ENCODE data around the gene CCDC148. TPM values are rescaled to one million over a fixed set of nuclear protein-coding genes. Genes with fewer than 3 reads are reported as not detected.

The CCDC148 gene
- total RNA-seq, 1 experiment from 2014 or later: 0.11 TPM

GRCh38 chr2:158125756-158126498 is 330.6 kb downstream of the CCDC148 start:
- Histone ChIP-seq H3K36me3 (ENCODE audit: low read depth, low read length) (no peaks in the 10 kb centered on the region), H3K79me2 (ENCODE audit: low read length) (no peaks in the 10 kb centered on the region), H3K9me3 (ENCODE audit: low read length) (no peaks in the 10 kb centered on the region), H3K4me2 (ENCODE audit: low read length) (no peak overlapping the region), H3K9ac (ENCODE audit: low read length) (no peak overlapping the region), H3K4me3 (ENCODE audit: low read length) (no peak overlapping the region), H3K27ac (ENCODE audit: low read length) (no peak overlapping the region), H3K4me1 (ENCODE audit: insufficient read depth, low read length) (peaks cover 13% of the 10 kb centered on the region), H4K20me1 (ENCODE audit: low read length) (no peaks in the 10 kb centered on the region), H3K27me3 (ENCODE audit: low read length) (peaks cover 10% of the 10 kb centered on the region; the same call in 1 of the 2 replicates), H2AFZ (ENCODE audit: low read length) (no peak overlapping the region), H3F3A (ENCODE audit: low read length, unreplicated experiment) (no peaks in the 10 kb centered on the region), H3K9me2 (replicated peaks; ENCODE audit: low read length) (0 out of 2 replicates have a peak, but pooled peaks cover 2% of the 10 kb centered on the region)
- ATAC-seq (no peak), DNase-seq (no peak)
- TF ChIP-seq EZH2phosphoT487 (IDR thresholded peaks at IDR 0.05; ENCODE audit: borderline replicate concordance, low read length) (no peak), CTCF (conservative IDR thresholded peaks at IDR 0.05; ENCODE audit: low read depth, low read length) (no peak), EZH2 (IDR thresholded peaks at IDR 0.05; ENCODE audit: low read length, unreplicated experiment) (no peak)
- intact Hi-C loops (cut with micrococcal nuclease): no loop called here
- ChIA-PET POLR2A (ENCODE audit: unreplicated experiment) (no interaction called here), CTCF (no interaction called here)
- no TSS peak for BruUV-seq (replicated peaks)

- no peak overlapping the region for H3K4me2 ChIP-seq (ENCODE audit: low read length)
- peaks cover 9% of the 10 kb centered on the region for H3K4me1 ChIP-seq (ENCODE audit: insufficient read depth, low read length)
- intact Hi-C loops (cut with micrococcal nuclease): no loop called here
- ChIA-PET CTCF (no interaction called here), POLR2A (ENCODE audit: unreplicated experiment) (no interaction called here)
- H3K27ac ChIP-seq (ENCODE audit: low read length): no peak overlapping the region
- TF ChIP-seq EZH2 (IDR thresholded peaks at IDR 0.05; ENCODE audit: low read length, unreplicated experiment): no peak
- TF ChIP-seq CTCF (conservative IDR thresholded peaks at IDR 0.05; ENCODE audit: low read depth, low read length): no peak
- no peak for TF ChIP-seq EZH2phosphoT487 (IDR thresholded peaks at IDR 0.05; ENCODE audit: borderline replicate concordance, low read length)
- no peaks in the 10 kb centered on the region for H4K20me1 ChIP-seq (ENCODE audit: low read length)
- no TSS peak for BruUV-seq (replicated peaks)
- no peaks in the 10 kb centered on the region for H3K9me3 ChIP-seq (ENCODE audit: low read length)
- H3K27me3 ChIP-seq (ENCODE audit: low read length): peaks cover 13% of the 10 kb centered on the region; the same call in 1 of the 2 replicates
- H3K79me2 ChIP-seq (ENCODE audit: low read length): no peaks in the 10 kb centered on the region
- ATAC-seq (no peak), DNase-seq (no peak)
- H3K9me2 ChIP-seq (replicated peaks; ENCODE audit: low read length): 0 out of 2 replicates have a peak, but pooled peaks cover 2% of the 10 kb centered on the region
- no peaks in the 10 kb centered on the region for H3K36me3 ChIP-seq (ENCODE audit: low read depth, low read length)
- no peak overlapping the region for H3K9ac ChIP-seq (ENCODE audit: low read length)
- H3F3A ChIP-seq (ENCODE audit: low read length, unreplicated experiment): no peaks in the 10 kb centered on the region
- no peak overlapping the region for H3K4me3 ChIP-seq (ENCODE audit: low read length)
- no peak overlapping the region for H2AFZ ChIP-seq (ENCODE audit: low read length)
Observed at GRCh38 chr2:158124896-158125295, 331.7 kb downstream of the CCDC148 start.

Other genes starting within 250 kb of the CCDC148 start
- 40.1 and 44.2 TPM in 2 replicates for gene PKP4, start 199 bp upstream of the CCDC148 start, total RNA-seq (2014; rRNA removed)

Data from PC-3 (cell line).